Ovary (tissue), 9 donors: ENCODE data around the gene CRACR2A. TPM values are rescaled to one million over a fixed set of nuclear protein-coding genes. Genes with fewer than 3 reads are reported as not detected.
A peak's percentile ranks its signal among the peaks of the same experiment; 100 is the strongest.

Experiments
- DNase-seq, 5 donors: peaks; one replicate each; pipeline ENCODE4 v3.0.0-alpha.2; 2019 to 2020
- H3K27ac ChIP-seq, 2 donors: fragments of 200-600 bp; one replicate each; pipeline versions ENCODE4 v1.5.1 to v1.8.0; 2019 to 2022
- H3K27me3 ChIP-seq: fragments of 200-600 bp; one replicate; pipeline ENCODE4 v1.8.0; 2022
- H3K36me3 ChIP-seq: fragments of 200-600 bp; sonication (generic); one replicate; pipeline ENCODE4 v1.5.1; 2019
- H3K4me1 ChIP-seq: one replicate; pipeline ENCODE4 v1.8.1; 2013; ENCODE audit warnings: mild to moderate bottlenecking, moderate library complexity; ENCODE audit not compliant: insufficient read depth
- H3K4me3 ChIP-seq: fragments of 200-600 bp; sonication (generic); one replicate; pipeline ENCODE4 v1.5.1; 2017
- H3K9me3 ChIP-seq, 2 donors: fragments of 200-600 bp in 1 of 2; sonication (generic) in 1 of 2; one replicate each; pipeline versions ENCODE4 v1.5.1 to v1.8.1; 2013 to 2019; ENCODE audit warnings: mild to moderate bottlenecking in 1 of 2, moderate library complexity in 1 of 2
- CTCF ChIP-seq, 3 donors: fragments of 450-650 bp in 2 of 3; fragments of 200-600 bp in 1 of 3; IDR thresholded peaks; one replicate each; pipeline versions ENCODE4 v1.5.1 to v1.8.0; 2016 to 2022; ENCODE audit warnings: antibody characterized with exemption in 3 of 3, mild to moderate bottlenecking in 1 of 3
- EP300 ChIP-seq: sonication (generic); formaldehyde crosslinking; IDR thresholded peaks from one replicate; pipeline ENCODE4 v1.6.1; 2017; ENCODE audit warnings: antibody characterized with exemption
- POLR2A ChIP-seq: fragments of 450-650 bp; IDR thresholded peaks from one replicate; pipeline ENCODE4 v1.6.1; 2017; ENCODE audit warnings: antibody characterized with exemption, mild to moderate bottlenecking, moderate library complexity
- WGBS, 3 donors: extraction: QIAGEN DNeasy Blood & Tissue Kit in 1 of 3; methylation state at CpG; one replicate each; pipeline versions ENCODE4 v1.1.5 to v1.1.7; 2013 to 2017; 5-methylcytosine and 5-hydroxymethylcytosine counted together
- intact Hi-C, 4 donors: fragments of 100-400 bp; cut with DNase I; formaldehyde crosslinking; loops; one replicate each; pipeline versions ENCODE4 v1.11.0 to v1.15.1; 2022 to 2023
- polyA plus RNA-seq, 2 donors: library from polyadenylated mRNA; stranded (reverse); fragments of 200-250 nt in 1 of 2; fragments of 350-450 nt in 1 of 2; fragmentation: Illumina TruSeq in 1 of 2; extraction: RNeasy Lipid Tissue Mini Kit (QIAGEN cat#74804) in 1 of 2; gene quantifications; one replicate each; pipeline ENCODE4 v1.2.3, GENCODE V29; 2013 to 2014
- total RNA-seq, 7 donors: library from RNA; depleted of rRNA in 2 of 7; stranded (reverse); fragments of >200 nt in 2 of 7; fragmentation: NEBNext Ultra II Directional in 3 of 7; extraction: Animal tissue kit (Norgen Biotek cat#: 25700) in 3 of 7; gene quantifications; one replicate each; pipeline versions ENCODE4 v1.1.0 to v1.2.4, GENCODE V29; 2016 to 2023
- donor health status: DM: no; HTN: no; CAD: no; lungs with moderate emphysema.
- donor health status: DM: no; HTN: no; CAD: no.
- donor health status: Bipolar disorder and iron deficiency.
- donor health status: DM: yes; HTN: yes; CAD: no.
- donor health status: DM: no; HTN: no; CAD: no.
- donor health status: DM: yes; HTN: yes; CAD: no.

The CRACR2A gene
- total and polyA plus RNA-seq, 9 donors, result 1.8 to 7.7 (median 4.4) TPM

DNA sequence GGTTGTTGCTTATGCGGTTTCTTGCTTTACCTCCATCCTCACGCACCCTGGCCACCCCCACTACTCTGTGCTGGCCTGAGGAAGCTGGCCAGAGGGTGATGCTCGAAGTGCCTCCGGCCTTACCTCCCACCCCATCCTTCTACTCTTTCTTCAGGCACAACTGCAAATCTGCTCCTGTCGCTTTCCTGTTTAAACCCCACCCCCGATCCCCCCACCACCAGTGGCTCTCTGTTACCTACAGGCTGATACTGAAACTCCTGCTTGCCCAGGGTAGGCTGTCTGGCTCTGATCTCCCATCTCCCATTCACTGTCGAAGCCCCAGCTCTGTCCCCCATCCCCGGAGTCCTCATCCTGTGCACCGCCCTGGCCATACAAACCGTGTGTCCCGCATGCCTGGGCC lies 150.4 kb downstream of the CRACR2A start:
- 89 to 96% (median 96%) methylated on average over 11 of the region's 11 CpGs for WGBS, 3 donors
- DNase-seq, result no peak
- Histone ChIP-seq H3K4me3 (no peak overlapping the region), H3K27ac (no peak overlapping the region), H3K36me3 (no peaks in the 10 kb centered on the region), H3K4me1 (peaks cover 40% of the 10 kb centered on the region), H3K27me3 (no peaks in the 10 kb centered on the region), H3K9me3 (no peaks in the 10 kb centered on the region)
- intact Hi-C loops, result no loop called here
- TF ChIP-seq POLR2A (no peak), EP300 (no peak), CTCF (IDR thresholded peaks at IDR 0.05) (no peak)

GRCh38 chr12:3601461-3602150 lies 151.3 kb downstream of the CRACR2A start:
- TF ChIP-seq CTCF (IDR thresholded peaks at IDR 0.05), result no peak
- no peak for TF ChIP-seq POLR2A
- TF ChIP-seq EP300, result no peak
- Histone ChIP-seq H3K27ac (no peak overlapping the region), H3K9me3 (no peaks in the 10 kb centered on the region), H3K4me1 (peaks cover 38% of the 10 kb centered on the region), H3K4me3 (no peak overlapping the region), H3K27me3 (no peaks in the 10 kb centered on the region), H3K36me3 (no peaks in the 10 kb centered on the region)
- 69 to 74% (median 70%) methylated on average over 23 of the region's 23 CpGs for WGBS, 3 donors
- intact Hi-C loops, result no loop called here
- peak in 1 of 5 donors; percentile 49 for DNase-seq

DNA sequence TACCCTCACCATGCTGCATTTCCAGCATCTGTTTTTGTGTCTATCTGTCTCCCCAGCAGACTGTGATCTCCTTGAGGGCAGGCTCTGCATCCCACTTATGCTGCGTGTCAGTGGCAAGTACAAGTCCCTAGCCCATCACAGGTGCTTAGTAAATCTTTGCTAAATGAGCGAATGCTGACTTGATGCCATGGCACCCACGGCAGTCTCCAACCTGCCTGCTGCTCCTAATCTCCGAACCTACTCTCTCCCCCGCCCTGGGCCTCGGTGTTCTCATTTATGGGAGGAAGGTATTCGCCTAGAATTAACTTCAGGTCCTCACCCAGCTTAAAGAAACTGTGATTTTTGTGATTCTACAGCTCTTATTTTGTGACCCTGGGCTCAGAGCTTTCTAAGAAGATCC lies 152.0 kb downstream of the CRACR2A start:
- H3K36me3 ChIP-seq, result no peaks in the 10 kb centered on the region
- no peak overlapping the region for H3K27ac ChIP-seq
- DNase-seq, result no peak
- intact Hi-C loops, result no loop called here
- 91 to 94% (median 91%) methylated on average over 7 of the region's 7 CpGs for WGBS, 3 donors
- no peaks in the 10 kb centered on the region for H3K9me3 ChIP-seq
- TF ChIP-seq CTCF (IDR thresholded peaks at IDR 0.05), result no peak
- no peak for TF ChIP-seq EP300
- TF ChIP-seq POLR2A, result no peak
- H3K27me3 ChIP-seq, result no peaks in the 10 kb centered on the region
- H3K4me3 ChIP-seq, result no peak overlapping the region
- peaks cover 36% of the 10 kb centered on the region for H3K4me1 ChIP-seq

DNA sequence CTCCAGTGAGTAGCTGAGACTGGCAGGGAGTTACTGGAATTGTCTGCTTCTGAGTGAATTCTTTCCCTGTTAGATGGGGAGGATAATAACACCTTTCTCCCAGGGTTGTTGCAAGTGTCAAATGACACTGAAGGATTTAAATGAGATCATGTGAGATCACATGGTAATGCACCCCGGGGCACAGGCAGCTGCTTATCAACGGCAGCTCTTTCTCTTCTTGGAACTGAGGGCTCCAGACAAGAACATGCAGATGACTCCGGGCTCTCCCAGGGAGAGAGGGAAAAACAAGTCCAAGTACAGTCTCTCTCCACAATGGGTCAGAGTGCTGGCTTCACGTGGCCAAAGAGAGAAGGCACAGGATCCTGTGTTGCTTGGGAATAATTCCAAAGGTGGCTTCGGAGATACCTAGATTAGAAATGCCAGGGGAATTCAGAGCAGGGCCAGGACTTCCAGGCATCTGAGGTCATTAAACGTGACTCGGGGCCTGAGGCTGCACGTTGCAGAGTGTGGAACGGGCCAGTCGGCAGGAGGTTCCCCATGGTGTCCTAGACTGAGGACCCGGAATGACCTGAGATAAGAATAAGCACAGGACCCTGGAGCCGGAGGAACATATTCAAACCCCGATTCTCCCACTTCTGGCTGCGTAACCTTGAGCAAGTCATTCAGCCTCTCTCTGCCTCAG lies 152.7 kb downstream of the CRACR2A start:
- Histone ChIP-seq H3K9me3 (no peaks in the 10 kb centered on the region), H3K36me3 (no peaks in the 10 kb centered on the region), H3K27me3 (no peaks in the 10 kb centered on the region), H3K27ac (no peak overlapping the region), H3K4me1 (peaks cover 32% of the 10 kb centered on the region), H3K4me3 (no peak overlapping the region)
- 69 to 76% (median 71%) methylated on average over 14 of the region's 14 CpGs for WGBS, 3 donors
- no peak for TF ChIP-seq EP300
- no peak for TF ChIP-seq POLR2A
- no peak for TF ChIP-seq CTCF (IDR thresholded peaks at IDR 0.05)
- no peak for DNase-seq
- intact Hi-C loops, result no loop called here
